SK-N-SH treated with all-trans-retinoic acid at 6 μM for 48 hours (cell line): ENCODE data around the gene ARFGAP3.
"Not testable (repeated sequence)": the region's sequence is repeated elsewhere in the genome, so short reads cannot be mapped to it uniquely, and the experiment has no call there.

ENCODE experiments used
- ATAC-seq: fragments of 200-7000 bp; cut with Tn5 transposase; 3 replicates; pipeline ENCODE4 v1.9.1; 2020; ENCODE audit warnings: mild to moderate bottlenecking, moderate library complexity
- ARNTL ChIP-seq: fragments of 450-650 bp; formaldehyde crosslinking; IDR thresholded peaks from 2 replicates; pipeline ENCODE4 v1.5.0; 2020; ENCODE audit warnings: low read depth, mild to moderate bottlenecking, moderate library complexity, borderline replicate concordance
- BACH2 ChIP-seq: fragments of 250-450 bp; sonication (Bioruptor Pico); IDR thresholded peaks from 2 replicates; pipeline ENCODE4 v1.9.0; 2021; ENCODE audit warnings: mild to moderate bottlenecking, borderline replicate concordance
- CSDC2 ChIP-seq: fragments of 250-450 bp; sonication (Bioruptor Pico); IDR thresholded peaks from 2 replicates; pipeline ENCODE4 v1.5.0; 2020; ENCODE audit warnings: mild to moderate bottlenecking, moderate library complexity
- ESRRG ChIP-seq: fragments of 250-450 bp; sonication (Bioruptor Pico); IDR thresholded peaks from 2 replicates; pipeline ENCODE4 v1.6.1; 2021; ENCODE audit warnings: mild to moderate bottlenecking
- GLIS3 ChIP-seq: fragments of 250-450 bp; sonication (Bioruptor Pico); IDR thresholded peaks from 2 replicates; pipeline ENCODE4 v1.5.0; 2020; ENCODE audit warnings: mild to moderate bottlenecking, moderate library complexity
- OSR1 ChIP-seq: fragments of 250-450 bp; sonication (Bioruptor Pico); IDR thresholded peaks from 2 replicates; pipeline ENCODE4 v1.8.0; 2022; ENCODE audit warnings: moderate library complexity, mild to moderate bottlenecking, inconsistent platforms
- PPARA ChIP-seq: fragments of 250-450 bp; sonication (Bioruptor Pico); IDR thresholded peaks from 2 replicates; pipeline ENCODE4 v1.5.0; 2020; ENCODE audit warnings: mild to moderate bottlenecking, borderline replicate concordance
- RARB ChIP-seq: fragments of 250-450 bp; sonication (Bioruptor Pico); IDR thresholded peaks from 2 replicates; pipeline ENCODE4 v1.8.0; 2021; ENCODE audit warnings: mild to moderate bottlenecking, moderate library complexity
- SNAI2 ChIP-seq: fragments of 250-450 bp; sonication (Bioruptor Pico); IDR thresholded peaks from 2 replicates; pipeline ENCODE4 v1.5.0; 2020; ENCODE audit warnings: mild to moderate bottlenecking, moderate library complexity
- TOX ChIP-seq: fragments of 250-450 bp; sonication (Bioruptor Pico); IDR thresholded peaks from 2 replicates; pipeline ENCODE4 v1.8.0; 2021; ENCODE audit warnings: mild to moderate bottlenecking, moderate library complexity, borderline replicate concordance
- ZC3H10 ChIP-seq: fragments of 250-450 bp; sonication (Bioruptor Pico); IDR thresholded peaks from 2 replicates; pipeline ENCODE4 v1.5.1; 2021; ENCODE audit warnings: mild to moderate bottlenecking, moderate library complexity
- ZFP3 ChIP-seq: fragments of 250-450 bp; sonication (Bioruptor Pico); IDR thresholded peaks from 2 replicates; pipeline ENCODE4 v1.5.0; 2020; ENCODE audit warnings: mild to moderate bottlenecking, moderate library complexity
- ZFP30 ChIP-seq: fragments of 450-650 bp; formaldehyde crosslinking; IDR thresholded peaks from 2 replicates; pipeline ENCODE4 v1.5.0; 2022; ENCODE audit warnings: mild to moderate bottlenecking, moderate library complexity
- ZNF565 ChIP-seq: fragments of 450-650 bp; formaldehyde crosslinking; conservative IDR thresholded peaks from 2 replicates; pipeline ENCODE4 v1.5.0; 2020; ENCODE audit warnings: low read depth, mild to moderate bottlenecking, moderate library complexity
- ZNF70 ChIP-seq: fragments of 450-650 bp; formaldehyde crosslinking; IDR thresholded peaks from 2 replicates; pipeline ENCODE4 v1.5.0; 2020; ENCODE audit warnings: mild to moderate bottlenecking, moderate library complexity
- TF ChIP-seq, protein P1 (sequence below): fragments of 250-450 bp; sonication (Bioruptor Pico); IDR thresholded peaks from 2 replicates; pipeline ENCODE4 v1.5.0; 2020; ENCODE audit warnings: mild to moderate bottlenecking, moderate library complexity
- TF ChIP-seq, protein P2 (sequence below): fragments of 250-450 bp; sonication (Bioruptor Pico); IDR thresholded peaks from 2 replicates; pipeline ENCODE4 v1.8.0; 2021; ENCODE audit warnings: low read depth, mild to moderate bottlenecking, moderate library complexity, borderline replicate concordance
- TF ChIP-seq, protein P3 (sequence below): fragments of 250-450 bp; sonication (Bioruptor Pico); IDR thresholded peaks from 2 replicates; pipeline ENCODE4 v1.8.0; 2020; ENCODE audit warnings: mild to moderate bottlenecking, moderate library complexity, borderline replicate concordance
- TF ChIP-seq, protein P4 (sequence below): fragments of 250-450 bp; sonication (Bioruptor Pico); IDR thresholded peaks from 2 replicates; pipeline ENCODE4 v1.5.1; 2020; ENCODE audit warnings: low read depth, mild to moderate bottlenecking, moderate library complexity

The ARFGAP3 gene

DNA sequence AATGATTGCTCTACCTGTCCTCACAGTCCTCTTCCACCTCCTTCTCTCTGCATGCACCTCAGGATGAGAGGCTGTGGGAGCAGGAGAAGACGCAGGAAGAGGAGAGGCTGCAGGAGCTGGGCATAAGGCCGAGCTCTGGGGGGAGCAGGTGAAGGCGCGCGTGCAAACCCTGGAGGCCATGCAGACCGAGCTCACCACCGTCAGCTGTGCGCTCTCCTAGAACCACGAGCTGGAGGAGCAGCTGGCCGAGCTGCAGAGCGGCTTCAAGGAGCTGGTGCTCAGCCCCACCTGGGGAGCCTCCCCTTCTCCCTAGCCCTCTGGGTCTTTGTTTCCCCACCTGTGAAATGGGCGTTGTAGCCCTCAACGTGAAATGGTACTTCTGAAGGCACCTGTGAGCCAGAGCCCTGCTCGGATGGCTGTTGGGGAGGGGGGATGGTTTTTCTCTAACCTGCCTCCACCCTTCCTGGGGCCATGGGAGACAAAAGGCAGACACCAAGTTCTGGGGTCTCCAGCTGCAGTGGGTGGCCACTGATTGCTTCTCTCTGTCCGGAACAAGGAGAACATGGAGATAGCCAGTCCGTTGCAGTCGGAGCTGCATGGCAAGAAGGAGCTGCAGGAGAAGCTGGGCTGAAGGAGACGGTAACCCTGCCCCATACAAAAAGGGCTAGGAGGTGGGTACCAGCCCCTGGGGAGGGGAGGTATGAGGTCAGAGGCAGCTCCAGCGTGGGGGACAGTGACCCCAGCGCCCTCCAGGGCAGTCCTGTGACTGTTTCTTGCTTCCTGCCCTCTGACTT is 71.2 kb downstream of the ARFGAP3 start:
- no peak for ATAC-seq
- TF ChIP-seq TOX (CRISPR knock-in tag) = no peak
- TF ChIP-seq ZC3H10 (CRISPR knock-in tag) = no peak
- no peak for TF ChIP-seq ZFP30 (CRISPR knock-in tag)
- TF ChIP-seq, protein P1, sequence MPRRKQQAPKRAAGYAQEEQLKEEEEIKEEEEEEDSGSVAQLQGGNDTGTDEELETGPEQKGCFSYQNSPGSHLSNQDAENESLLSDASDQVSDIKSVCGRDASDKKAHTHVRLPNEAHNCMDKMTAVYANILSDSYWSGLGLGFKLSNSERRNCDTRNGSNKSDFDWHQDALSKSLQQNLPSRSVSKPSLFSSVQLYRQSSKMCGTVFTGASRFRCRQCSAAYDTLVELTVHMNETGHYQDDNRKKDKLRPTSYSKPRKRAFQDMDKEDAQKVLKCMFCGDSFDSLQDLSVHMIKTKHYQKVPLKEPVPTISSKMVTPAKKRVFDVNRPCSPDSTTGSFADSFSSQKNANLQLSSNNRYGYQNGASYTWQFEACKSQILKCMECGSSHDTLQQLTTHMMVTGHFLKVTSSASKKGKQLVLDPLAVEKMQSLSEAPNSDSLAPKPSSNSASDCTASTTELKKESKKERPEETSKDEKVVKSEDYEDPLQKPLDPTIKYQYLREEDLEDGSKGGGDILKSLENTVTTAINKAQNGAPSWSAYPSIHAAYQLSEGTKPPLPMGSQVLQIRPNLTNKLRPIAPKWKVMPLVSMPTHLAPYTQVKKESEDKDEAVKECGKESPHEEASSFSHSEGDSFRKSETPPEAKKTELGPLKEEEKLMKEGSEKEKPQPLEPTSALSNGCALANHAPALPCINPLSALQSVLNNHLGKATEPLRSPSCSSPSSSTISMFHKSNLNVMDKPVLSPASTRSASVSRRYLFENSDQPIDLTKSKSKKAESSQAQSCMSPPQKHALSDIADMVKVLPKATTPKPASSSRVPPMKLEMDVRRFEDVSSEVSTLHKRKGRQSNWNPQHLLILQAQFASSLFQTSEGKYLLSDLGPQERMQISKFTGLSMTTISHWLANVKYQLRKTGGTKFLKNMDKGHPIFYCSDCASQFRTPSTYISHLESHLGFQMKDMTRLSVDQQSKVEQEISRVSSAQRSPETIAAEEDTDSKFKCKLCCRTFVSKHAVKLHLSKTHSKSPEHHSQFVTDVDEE (CRISPR knock-in tag) = no peak
- TF ChIP-seq SNAI2 (CRISPR knock-in tag) = no peak
- TF ChIP-seq, protein P2, sequence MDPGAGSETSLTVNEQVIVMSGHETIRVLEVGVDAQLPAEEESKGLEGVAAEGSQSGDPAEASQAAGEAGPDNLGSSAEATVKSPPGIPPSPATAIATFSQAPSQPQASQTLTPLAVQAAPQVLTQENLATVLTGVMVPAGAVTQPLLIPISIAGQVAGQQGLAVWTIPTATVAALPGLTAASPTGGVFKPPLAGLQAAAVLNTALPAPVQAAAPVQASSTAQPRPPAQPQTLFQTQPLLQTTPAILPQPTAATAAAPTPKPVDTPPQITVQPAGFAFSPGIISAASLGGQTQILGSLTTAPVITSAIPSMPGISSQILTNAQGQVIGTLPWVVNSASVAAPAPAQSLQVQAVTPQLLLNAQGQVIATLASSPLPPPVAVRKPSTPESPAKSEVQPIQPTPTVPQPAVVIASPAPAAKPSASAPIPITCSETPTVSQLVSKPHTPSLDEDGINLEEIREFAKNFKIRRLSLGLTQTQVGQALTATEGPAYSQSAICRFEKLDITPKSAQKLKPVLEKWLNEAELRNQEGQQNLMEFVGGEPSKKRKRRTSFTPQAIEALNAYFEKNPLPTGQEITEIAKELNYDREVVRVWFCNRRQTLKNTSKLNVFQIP = no peak

DNA sequence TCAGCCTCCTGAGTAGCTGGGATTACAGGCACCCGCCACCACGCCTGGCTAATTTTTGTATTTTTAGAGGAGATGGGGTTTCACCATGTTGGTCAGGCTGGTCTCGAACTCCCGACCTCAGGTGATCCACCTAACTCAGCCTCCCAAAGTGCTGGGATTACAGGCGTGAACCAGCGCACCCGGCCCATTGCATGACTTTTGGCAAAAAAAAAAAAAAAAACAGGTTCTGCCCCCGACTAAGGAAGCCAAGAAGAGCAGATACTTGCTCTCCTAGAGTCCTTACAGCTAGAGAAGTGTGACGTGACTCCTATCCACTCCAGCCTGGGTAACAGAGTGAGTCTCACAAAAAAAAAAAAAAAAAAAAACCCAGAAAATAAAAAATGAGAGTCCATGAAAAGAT is 74.8 kb downstream of the ARFGAP3 start:
- ATAC-seq = not testable (repeated sequence)

DNA sequence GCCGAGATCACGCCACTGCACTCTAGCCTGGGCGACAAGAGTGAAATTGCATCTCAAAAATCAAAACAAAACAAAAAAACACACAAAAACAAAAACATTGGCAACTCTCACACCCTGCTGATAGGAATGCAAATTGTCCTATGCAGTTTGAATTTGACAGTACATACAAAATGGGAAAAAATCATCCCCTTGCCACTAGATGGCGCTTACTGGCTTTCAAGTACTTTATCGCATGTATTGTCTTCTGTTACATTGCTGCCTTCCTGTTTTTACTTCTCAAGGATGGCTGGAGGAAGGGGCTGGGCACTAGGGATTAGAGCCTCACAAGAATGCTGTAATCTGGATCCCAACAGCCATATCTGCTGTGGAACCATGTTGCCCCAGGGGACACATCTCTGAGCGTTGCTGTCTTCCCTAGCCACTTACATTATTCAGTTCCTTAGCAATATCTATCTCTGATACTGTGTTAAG is 77.0 kb downstream of the ARFGAP3 start:
- TF ChIP-seq ZNF70 (CRISPR knock-in tag) = no peak
- no peak for TF ChIP-seq TOX (CRISPR knock-in tag)
- TF ChIP-seq BACH2 (CRISPR knock-in tag) = no peak
- TF ChIP-seq, protein P3, sequence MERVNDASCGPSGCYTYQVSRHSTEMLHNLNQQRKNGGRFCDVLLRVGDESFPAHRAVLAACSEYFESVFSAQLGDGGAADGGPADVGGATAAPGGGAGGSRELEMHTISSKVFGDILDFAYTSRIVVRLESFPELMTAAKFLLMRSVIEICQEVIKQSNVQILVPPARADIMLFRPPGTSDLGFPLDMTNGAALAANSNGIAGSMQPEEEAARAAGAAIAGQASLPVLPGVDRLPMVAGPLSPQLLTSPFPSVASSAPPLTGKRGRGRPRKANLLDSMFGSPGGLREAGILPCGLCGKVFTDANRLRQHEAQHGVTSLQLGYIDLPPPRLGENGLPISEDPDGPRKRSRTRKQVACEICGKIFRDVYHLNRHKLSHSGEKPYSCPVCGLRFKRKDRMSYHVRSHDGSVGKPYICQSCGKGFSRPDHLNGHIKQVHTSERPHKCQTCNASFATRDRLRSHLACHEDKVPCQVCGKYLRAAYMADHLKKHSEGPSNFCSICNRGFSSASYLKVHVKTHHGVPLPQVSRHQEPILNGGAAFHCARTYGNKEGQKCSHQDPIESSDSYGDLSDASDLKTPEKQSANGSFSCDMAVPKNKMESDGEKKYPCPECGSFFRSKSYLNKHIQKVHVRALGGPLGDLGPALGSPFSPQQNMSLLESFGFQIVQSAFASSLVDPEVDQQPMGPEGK (CRISPR knock-in tag) = no peak
- TF ChIP-seq ARNTL (CRISPR knock-in tag) = no peak
- TF ChIP-seq ZNF565 (CRISPR knock-in tag) = no peak
- no peak for TF ChIP-seq OSR1 (CRISPR knock-in tag)
- TF ChIP-seq CSDC2 (CRISPR knock-in tag) = no peak
- no peak for TF ChIP-seq RARB (CRISPR knock-in tag)
- TF ChIP-seq, protein P4, sequence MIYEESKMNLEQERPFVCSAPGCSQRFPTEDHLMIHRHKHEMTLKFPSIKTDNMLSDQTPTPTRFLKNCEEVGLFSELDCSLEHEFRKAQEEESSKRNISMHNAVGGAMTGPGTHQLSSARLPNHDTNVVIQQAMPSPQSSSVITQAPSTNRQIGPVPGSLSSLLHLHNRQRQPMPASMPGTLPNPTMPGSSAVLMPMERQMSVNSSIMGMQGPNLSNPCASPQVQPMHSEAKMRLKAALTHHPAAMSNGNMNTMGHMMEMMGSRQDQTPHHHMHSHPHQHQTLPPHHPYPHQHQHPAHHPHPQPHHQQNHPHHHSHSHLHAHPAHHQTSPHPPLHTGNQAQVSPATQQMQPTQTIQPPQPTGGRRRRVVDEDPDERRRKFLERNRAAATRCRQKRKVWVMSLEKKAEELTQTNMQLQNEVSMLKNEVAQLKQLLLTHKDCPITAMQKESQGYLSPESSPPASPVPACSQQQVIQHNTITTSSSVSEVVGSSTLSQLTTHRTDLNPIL = no peak
- TF ChIP-seq ZFP30 (CRISPR knock-in tag) = no peak
- no peak for TF ChIP-seq ZFP3 (CRISPR knock-in tag)
- TF ChIP-seq ESRRG (CRISPR knock-in tag) = no peak
- TF ChIP-seq PPARA (CRISPR knock-in tag) = no peak
- TF ChIP-seq, protein P1 (CRISPR knock-in tag) = no peak
- no peak for TF ChIP-seq GLIS3 (CRISPR knock-in tag)
- peak; percentile 90 for ATAC-seq
